Ishikawa (cell line): ENCODE results near the gene ULK4.

Source experiments
- CREB1 ChIP-seq: IDR thresholded peaks from 2 replicates; pipeline ENCODE4 v1.6.1; 2012; ENCODE audit warnings: low read depth
- EGR1 ChIP-seq: IDR thresholded peaks from 2 replicates; pipeline ENCODE4 v1.6.1; 2012
- EP300 ChIP-seq: IDR thresholded peaks from 2 replicates; pipeline ENCODE4 v1.6.1; 2012; ENCODE audit warnings: borderline replicate concordance
- FOXM1 ChIP-seq: IDR thresholded peaks from 2 replicates; pipeline ENCODE4 v1.6.1; 2012; ENCODE audit warnings: low read depth, borderline replicate concordance
- RAD21 ChIP-seq: IDR thresholded peaks from 2 replicates; pipeline ENCODE4 v1.6.1; 2012; ENCODE audit warnings: low read depth

- TF ChIP-seq RAD21 (peak; percentile 76), CREB1 (no peak), FOXM1 (no peak), EP300 (no peak), EGR1 (no peak)
Measured at GRCh38 chr3:41881233-41881821, 80.6 kb downstream of the ULK4 start.
